Measurements from ENCODE around the gene MEI4.
"Not testable (repeated sequence)": the region's sequence is repeated elsewhere in the genome, so short reads cannot be mapped to it uniquely, and the experiment has no call there.

Gene MEI4

DNA sequence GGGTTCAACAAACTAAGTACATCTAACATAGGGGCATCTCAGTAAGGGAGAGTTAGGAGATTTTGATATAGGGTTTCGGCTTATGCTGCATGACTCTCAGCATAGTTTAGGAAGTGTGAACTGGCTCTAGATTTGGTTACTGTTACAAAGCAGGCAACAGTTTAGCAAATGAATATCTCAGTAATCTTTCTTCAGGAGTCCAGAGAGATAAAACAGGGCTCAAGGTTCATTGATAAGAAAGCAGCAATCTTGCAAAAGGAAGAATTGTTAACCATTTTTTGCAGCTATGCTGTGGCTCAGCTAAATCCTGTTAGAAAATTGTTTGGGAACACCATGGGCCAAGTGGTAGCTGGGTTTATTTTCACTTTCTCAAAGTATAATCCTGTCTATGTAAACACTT is 161.3 kb downstream of the MEI4 start:
- in situ Hi-C loops (cut with HindIII; ENCODE audit: low sequenced_read_pairs): no loop called here

DNA sequence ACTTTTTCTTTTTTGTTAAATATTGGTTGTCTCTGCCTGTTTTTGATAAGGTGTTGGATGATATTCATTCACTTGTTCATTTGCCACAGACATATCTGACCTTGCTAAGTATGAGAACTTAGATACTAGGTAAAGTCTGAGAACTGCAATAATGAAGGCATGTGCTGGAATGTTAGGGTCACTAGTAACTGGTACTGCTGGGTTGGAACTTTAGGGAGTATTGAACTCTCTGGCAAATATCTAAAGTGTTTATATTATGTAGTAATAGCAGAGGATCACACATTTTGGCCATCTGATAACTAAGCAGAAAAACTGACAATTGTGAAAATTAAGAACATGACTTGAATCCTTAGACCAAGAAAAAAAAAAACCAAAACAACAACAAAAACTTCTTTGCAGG is 162.7 kb downstream of the MEI4 start:
- in situ Hi-C loops (cut with HindIII; ENCODE audit: low sequenced_read_pairs): no loop called here

DNA sequence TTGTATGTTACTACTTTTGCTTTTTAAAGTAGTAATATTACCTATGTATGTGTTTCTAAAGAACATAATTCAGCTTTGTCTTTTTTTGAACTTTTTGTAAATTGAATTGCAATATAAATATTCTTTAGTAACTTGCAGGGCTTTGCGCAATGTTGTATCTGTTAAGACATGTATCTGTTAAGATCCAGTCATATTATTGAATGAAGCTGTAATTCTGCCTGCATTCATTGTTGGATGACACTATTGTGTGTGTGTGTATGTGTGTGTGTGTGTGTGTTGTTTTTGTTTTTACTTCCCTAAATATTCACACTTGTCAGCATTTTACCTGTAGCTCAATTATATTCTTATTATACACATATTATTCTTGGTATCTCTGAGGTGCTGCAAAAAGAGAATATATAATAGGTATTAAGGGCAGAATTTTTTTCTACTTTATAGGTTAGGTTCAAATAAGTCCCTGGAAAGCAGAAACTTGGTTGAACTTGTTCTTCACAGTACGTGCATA is 164.0 kb downstream of the MEI4 start:
- in situ Hi-C loops (cut with HindIII; ENCODE audit: low sequenced_read_pairs): no loop called here

DNA sequence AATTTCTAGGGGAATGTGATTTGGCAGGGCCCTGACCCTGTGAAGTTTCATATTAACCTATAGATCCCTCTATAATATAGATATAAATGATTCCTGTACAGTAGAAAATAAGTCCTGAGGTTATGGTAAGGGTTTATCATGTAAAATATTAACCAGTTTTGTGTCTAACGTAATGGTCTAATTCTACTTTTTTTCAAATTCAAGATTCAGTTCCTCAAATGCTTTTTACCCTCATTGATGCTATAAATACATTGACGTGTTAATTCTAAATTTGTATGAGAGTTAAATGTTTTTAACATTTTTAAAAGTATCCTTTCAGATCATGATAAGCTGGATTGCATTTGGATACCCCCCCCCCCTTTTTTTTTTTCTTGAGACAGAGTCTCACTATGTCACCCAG is 169.4 kb downstream of the MEI4 start:
- in situ Hi-C loops (cut with HindIII; ENCODE audit: low sequenced_read_pairs): no loop called here

DNA sequence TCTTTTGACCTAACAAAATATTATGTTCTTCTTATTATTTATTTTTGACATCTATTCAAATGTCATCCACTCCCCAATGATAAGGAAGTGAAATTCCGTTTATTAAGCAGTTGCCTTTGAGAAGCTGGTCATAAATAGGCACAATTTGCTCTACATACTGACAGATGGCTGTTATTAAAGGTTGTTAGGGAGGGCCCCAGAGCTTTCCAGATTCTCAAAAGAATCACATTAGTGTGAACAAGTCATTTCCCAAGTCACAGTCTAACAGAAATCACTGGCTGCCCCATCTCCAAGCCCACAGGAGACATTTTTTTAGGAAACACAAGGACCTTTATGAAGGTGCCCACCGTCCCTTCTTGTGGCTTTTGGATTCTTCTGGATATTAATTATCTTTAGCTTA is 172.4 kb downstream of the MEI4 start:
- in situ Hi-C loops (cut with HindIII; ENCODE audit: low sequenced_read_pairs): no loop called here

DNA sequence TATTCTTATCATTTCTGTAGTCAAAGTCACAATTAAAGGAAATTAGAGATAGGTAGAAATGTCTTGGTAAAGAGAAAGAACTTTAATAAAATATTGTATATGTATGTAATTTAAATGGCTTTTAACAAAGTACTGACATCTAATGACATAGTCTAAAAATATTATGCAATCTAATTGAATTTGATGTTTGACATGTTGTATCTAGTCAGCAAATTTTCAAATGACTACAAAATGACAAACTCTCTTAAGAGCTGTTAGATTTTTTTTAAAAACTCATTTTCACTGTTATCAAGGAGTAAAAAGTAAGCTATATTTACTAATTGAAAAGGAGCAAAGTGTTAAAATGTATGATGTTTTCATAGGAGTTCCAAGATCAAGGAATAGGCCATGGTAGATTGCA is 176.9 kb downstream of the MEI4 start:
- in situ Hi-C loops (cut with HindIII; ENCODE audit: low sequenced_read_pairs): no loop called here

DNA sequence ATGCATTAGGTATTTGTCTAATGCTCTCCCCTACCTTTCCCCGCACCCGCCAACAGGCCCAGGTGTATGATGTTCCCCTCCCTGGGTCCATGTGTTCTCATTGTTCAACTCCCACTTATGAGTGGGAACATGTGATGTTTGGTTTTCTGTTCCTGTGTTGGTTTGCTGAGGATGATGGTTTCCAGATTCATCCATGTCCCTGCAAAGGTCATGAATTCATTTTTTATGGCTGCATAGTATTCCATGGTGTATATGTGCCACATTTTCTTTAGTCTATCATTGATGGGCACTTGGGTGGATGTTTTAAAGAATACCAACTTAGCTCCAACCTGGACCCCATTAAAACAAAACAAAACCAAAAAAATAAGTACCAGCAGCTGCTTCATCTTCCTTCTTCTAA is 180.9 kb downstream of the MEI4 start:
- in situ Hi-C loops (cut with HindIII; ENCODE audit: low sequenced_read_pairs): not testable (repeated sequence)

DNA sequence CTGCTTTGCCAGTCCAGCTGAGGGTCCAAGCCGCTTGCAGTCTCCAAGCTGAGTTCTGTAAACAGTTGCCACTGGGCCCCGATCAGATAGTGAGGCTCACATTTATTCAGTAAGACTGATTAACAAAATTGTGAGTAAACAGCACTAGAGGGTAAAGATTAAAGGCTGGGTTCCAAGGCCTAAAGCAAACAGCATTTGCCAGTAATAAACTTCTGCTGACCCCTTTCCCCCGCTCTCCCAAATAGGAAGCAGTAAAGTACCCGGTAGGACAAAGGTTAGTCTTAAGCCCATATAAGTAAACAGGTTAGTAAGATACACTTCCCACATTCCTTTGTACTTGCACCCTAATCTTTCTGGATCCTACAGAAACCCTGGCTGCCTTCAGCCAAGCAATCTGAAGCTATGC is 181.8 kb downstream of the MEI4 start:
- in situ Hi-C loops (cut with HindIII; ENCODE audit: low sequenced_read_pairs): no loop called here

DNA sequence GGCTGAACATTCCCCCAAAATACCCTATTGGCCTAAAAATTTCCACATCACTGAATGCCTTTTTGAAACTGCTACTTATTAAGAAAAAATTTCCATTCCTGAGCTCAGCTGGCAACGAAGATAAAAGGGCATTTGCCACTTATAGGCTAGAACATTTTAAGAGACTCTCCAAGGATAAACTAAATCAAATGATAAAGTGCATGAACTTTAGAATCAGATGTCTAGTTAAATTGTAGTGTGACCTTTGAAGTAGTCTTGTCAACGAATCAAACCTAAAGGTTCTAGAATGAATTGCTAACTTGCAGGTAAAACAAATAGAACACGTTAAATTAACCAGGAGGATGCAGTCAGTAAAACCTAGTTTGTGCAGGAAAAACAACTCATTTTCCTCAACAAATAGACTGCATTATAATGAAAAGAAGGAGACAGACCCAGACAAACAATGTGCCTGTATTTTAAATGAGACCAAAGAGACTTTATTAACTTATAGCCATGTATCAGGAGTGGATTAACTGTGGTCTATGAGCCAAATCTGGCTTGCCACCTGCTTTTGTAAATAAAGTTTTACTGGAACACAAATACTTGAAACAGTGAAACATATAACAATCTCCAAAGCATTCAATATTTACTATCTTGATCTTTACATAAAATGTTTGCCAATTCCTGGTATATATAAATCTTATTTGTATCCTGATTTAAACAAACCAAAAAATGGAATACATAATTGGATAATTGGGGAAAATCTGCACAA is 184.4 kb downstream of the MEI4 start:
- in situ Hi-C loops (cut with HindIII; ENCODE audit: low sequenced_read_pairs): no loop called here

DNA sequence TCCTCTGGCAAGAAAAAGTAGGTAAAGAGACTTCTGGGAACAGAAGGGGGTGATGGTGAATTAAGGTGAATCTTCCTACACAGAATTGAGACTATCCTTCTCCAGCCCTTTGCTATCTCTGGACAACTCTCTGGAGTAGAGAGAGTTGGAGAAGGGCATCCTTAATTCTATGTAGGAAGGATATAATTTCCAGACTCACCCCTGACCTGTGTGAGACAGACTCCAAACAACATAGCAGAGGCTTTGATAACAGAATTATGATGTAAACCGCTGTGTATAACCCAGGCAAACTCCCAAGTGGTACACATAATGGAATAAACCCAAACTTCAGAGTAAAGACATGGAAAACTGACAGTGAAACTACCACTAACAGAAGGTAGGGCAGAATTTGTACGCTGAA is 186.5 kb downstream of the MEI4 start:
- in situ Hi-C loops (cut with HindIII; ENCODE audit: low sequenced_read_pairs): no loop called here

DNA sequence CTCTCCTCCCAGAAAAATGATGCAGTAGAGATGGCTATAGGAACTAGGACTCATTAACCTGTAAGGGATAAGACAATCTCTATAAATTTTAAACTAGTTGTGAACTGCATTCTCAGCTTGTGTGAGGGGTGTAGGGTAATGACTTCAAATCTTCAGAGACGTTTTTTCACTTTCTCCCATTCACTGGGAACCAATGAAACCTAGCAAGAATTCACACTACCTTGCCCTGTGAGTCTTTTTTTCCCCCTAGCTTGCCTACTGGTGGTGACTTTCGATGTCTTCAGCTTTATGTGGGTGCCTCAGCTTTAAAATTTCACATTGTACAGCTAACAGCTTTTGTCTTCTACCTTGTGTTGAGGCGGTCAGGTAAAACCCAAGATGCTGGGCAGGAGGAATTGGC is 192.0 kb downstream of the MEI4 start:
- in situ Hi-C loops (cut with HindIII; ENCODE audit: low sequenced_read_pairs): no loop called here

DNA sequence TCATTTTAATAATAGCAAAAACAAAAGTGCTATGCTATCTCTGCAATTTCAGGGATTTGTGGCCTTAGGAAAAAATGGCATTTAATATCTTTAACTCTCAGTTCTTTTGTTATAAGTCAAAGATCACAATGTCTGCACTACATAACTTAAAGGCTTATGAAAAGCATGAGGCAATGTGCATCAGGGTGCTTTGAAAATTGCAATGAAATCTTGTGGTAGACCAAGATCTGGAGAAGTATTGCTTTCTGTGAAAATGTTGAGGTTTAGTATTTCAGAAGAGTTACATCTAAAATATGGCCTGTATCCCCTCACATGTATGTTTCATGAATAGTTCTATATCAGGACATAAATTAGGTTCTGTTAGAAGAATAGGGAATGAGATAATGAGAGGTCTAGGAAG is 200.6 kb downstream of the MEI4 start:
- in situ Hi-C loops (cut with HindIII; ENCODE audit: low sequenced_read_pairs): no loop called here

DNA sequence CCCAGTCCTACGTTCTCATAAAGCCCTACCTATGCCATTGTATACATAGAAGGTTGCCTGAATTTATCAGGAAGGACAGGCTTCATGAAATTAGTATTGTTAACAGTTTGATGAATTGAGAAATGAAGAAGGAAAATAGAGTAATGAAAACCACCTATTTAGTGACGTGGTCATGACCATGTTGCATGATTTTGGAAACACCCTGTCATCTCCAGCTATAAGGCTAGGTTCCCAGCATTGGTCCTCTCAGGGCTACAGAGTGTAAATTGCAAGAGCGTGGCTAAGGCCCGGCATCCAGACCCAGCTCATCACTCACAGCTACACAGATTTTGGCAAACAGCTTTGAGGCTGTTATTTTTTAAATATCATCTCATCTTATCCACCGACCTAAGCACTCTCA is 203.6 kb downstream of the MEI4 start:
- in situ Hi-C loops (cut with HindIII; ENCODE audit: low sequenced_read_pairs): no loop called here

DNA sequence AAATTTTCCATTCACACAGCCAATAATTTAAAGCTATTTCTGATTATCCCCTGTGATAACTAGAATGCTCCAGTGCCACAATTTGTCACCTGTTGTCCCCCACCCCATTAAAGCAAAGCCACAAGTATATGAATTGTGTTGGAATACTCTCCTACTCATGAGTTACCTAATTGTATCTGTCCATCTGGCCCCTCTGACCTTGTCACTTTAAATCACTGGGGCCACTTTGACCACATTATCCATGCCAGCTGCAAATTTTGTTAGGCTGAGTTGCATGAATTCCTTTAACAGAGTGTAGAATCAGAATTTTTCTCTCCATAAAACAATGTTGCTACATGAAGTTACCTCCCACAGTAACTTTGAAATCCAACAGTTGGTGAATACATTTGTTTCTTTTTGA is 204.6 kb downstream of the MEI4 start:
- in situ Hi-C loops (cut with HindIII; ENCODE audit: low sequenced_read_pairs): no loop called here

DNA sequence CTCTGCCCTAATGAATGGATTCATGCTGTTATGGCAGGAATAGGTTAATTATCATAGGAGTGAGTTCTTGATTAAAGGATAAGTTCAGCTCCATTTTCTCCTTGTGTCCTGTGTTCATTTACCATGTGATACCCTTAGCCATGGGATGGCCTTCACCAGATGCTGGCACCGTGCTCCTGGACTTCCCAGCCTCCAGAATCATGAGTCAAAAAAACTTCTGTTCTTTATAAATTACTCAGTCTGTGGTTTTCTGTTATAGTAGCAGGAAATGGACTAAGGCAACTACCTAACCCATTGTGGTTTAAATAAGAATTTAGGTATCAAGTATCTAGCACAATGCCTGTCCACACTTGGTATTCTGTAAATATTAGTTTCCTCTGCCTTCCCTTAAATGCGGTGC is 223.5 kb downstream of the MEI4 start:
- in situ Hi-C loops (cut with HindIII; ENCODE audit: low sequenced_read_pairs): no loop called here

DNA sequence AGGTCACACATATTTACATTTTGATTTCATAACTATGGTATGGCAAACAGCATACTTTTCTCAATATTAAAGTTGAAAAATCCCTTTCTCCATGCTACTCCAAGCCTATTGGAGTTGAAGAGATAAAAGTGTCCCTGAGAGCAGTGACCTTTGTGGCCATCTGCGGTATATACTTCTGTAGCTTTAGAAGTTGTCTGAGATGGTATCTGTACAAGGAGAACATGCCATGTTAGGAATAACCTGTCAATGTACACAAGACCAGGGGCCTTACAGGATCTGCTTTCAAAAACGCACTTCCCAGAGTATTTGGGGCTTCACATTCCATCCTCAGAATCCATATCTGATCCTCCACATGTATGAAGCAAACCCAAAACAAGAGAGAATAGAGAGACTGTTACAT is 226.7 kb downstream of the MEI4 start:
- in situ Hi-C loops (cut with HindIII; ENCODE audit: low sequenced_read_pairs): no loop called here

DNA sequence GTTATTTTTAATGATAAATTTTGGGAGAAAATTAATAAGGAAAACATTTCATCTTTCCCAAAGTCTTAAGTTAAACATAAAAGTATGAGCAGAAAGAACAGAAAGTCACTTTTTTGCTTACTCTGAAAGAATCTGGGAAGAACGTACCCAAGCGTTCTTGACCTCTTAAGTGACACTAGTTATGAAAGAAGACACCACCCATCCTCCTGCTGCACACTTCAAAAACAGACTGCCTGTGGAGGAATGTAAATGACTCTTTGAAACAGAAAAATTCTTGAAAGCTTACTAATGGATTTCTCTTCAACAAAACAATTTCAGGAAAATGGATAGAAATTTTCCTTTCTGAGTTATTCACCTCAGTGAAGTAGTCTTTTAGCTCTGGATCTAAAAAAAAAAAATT is 227.7 kb downstream of the MEI4 start:
- in situ Hi-C loops (cut with HindIII; ENCODE audit: low sequenced_read_pairs): no loop called here

DNA sequence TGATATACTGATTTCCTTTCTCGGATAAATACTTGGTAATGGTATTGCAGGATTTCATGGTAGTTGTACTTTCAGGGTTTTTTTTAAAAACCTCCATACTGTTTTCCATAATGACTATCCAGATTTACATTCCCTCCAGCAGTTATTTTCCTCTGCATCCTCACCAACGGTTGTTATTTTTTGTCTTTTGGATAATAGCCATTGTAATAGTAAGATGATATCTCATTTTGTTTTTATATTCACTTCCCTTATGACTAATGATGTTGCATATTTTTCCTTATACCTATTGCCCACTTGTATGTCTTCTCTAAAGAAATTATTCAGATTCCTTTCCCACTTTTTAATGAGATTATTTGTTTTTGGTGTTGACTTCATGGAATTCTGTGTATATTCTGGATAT is 231.0 kb downstream of the MEI4 start:
- in situ Hi-C loops (cut with HindIII; ENCODE audit: low sequenced_read_pairs): no loop called here

DNA sequence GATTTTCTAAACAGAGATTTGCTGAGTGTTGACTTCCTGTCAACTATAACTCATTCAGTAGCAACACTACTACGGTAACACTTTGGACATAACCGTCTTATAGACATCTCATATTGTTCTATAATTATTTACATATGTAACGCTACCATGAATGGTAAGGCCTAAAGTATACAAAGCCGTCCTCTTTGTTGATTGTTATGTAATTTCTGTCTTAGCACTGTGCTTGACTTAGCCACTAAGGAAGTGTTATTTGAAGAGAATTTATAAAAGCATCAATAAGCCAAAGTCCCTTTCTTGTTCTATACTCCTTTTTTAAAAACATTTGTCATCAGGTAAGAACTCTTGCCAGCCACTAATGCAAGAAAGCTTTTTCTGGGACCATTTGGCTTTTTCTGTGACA is 240.6 kb downstream of the MEI4 start:
- in situ Hi-C loops (cut with HindIII; ENCODE audit: low sequenced_read_pairs): no loop called here

DNA sequence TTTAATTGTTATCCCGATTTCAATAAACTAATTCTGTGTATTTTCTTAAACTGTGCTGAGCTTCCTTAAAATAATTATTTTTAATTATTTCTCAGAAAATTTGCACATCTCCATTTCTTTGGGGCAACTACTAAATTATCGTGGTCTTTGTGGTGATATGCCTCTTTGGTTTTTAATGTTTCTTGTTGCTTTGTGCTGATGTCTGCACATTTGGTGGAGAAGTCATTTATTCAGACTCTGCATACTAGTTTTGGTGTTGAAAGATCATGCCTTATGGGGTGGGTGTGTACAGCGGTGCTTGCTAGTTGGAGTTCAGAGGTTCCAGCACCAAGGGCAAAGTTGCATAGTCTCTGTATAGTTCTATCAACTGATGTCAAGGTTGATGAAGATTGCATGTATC is 253.2 kb downstream of the MEI4 start:
- in situ Hi-C loops (cut with HindIII; ENCODE audit: low sequenced_read_pairs): no loop called here

DNA sequence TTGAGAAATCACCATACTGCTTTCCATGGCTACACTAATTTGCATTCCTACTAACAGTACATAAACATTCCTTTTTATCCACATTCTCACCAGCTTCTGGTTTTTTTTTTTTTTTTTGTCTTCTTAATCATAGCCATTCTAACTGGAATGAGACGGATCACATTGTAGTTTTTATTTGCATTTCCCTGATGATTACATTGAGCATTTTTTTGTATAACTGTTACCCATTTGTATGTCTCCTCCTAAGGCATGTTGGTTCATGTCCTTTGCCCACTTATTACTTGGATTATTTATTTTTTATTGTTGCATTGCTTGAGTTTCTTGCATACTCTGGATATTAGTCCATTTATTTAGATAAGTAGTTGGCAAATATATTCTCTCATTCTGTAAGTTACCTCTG is 258.0 kb downstream of the MEI4 start:
- in situ Hi-C loops (cut with HindIII; ENCODE audit: low sequenced_read_pairs): no loop called here

DNA sequence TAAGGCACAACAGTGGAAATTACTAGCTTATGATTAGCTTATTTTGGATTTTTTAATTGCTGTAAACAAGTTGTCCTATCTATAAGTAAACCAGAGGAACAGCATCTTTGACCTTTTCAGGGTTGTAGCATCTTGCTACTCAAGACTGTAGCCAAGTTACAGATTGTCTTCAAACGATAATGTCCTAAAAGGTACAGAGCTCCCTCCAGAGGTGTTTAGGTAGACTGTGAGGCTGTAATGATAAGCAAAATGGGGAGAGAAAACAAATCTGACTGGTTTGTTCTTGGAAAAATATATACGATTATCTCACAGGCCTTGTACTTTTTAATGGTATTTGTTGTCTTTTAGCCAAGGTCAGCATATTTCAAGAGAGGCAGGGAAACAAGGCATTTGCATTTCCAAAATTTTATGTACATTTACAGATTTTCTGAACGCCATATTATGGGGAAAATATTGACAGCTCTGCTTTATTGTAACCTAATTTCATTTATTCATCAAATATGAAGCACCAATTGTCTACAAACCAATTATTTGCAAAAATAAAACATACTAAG is 273.4 kb downstream of the MEI4 start:
- in situ Hi-C loops (cut with HindIII; ENCODE audit: low sequenced_read_pairs): no loop called here

DNA sequence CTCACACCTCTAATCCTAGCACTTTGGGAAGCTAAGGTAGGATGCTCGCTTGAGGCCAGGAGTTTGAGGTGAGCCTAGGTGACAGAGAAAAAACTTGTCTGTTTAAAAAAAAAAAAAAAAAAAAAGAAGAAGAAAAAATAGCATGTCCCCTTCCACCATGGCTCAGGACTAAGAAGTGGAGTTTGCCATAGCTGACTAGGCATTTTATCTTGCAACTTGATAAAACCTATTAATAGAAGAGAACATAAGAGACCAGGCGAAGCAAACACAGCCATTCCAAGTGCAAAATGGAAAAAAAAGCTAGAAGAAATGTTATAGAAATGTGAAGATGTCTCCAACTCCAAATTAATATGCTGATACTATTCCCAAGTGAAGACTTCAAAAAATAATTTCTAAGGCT is 277.5 kb downstream of the MEI4 start:
- in situ Hi-C loops (cut with HindIII; ENCODE audit: low sequenced_read_pairs): no loop called here
